Measurements from ENCODE around the gene CCDC97.
"Not testable (repeated sequence)": the region's sequence is repeated elsewhere in the genome, so short reads cannot be mapped to it uniquely, and the experiment has no call there.

Gene CCDC97

DNA sequence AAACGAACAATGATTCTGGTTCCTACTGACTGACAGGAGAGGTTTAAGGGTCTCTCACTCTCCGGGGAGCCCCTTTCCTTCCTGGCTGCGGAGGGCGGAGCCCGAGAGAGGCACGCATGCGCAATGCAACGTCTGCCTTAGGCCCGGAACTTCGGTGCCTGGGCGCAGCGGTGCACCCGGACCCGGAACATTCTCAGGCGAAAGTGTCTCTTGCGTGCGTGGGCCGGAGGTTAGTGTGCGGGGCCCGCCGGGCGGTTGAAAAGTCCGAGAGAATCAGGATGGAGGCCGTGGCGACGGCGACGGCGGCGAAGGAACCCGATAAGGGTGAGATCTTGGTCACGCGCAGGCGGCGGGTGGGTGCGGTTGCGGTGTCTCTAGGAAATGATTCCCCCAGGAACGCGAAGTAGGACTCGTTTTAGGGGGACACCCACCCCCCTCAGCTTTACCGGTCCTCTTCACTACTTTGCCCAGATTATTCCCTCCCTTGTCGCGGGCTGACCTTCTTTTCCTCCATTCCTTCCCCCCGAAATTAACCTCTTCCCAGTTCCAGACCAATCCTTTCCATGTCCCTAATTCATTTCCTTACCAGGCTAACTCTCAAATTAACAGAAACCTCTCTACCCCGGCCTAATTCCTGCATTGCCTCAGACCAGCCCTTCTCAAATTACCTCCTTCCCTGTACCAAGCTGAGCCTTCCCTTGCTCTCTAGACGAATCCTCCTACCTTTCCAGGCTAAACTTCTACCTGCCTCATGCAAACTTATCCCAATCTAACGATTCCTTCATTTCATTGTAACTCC lies at the start of gene CCDC97:
Gene CCDC97 (plus strand): TSS at position 140 of the 799 bp plus-strand sequence. CDS start 139 bp downstream, at position 279.
- DNase-seq = peak; percentile 81

DNA sequence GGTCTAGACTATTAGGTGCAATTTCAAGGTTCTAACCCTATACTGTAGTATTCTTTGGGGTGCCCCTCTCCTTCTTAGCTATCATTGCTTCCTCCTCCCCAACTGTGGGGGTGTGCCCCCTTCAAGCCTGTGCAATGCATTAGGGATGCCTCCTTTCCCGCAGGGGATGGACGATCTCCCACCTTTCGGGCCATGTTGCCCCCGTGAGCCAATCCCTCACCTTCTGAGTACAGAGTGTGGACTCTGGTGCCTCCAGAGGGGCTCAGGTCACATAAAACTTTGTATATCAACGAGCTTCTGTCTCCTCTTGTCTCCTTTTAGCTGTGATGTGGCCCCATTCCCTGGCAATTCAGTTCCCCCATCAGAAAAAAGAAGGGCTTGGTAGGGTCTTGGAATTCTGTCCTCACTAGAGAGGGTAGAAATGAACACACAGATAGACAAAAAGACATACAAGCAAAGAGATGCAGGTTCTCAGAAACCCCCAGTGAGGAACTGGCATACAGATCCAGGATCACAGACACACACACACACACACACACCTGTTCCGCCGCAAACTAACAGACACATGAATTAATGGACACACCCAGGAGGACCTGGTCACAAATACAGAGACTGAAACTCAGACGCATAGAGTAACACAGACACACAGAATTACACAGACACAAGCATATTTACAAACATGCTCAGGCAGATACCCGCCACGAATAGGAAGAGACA lies 48.3 kb upstream of the CCDC97 start:
- no peak for DNase-seq

DNA sequence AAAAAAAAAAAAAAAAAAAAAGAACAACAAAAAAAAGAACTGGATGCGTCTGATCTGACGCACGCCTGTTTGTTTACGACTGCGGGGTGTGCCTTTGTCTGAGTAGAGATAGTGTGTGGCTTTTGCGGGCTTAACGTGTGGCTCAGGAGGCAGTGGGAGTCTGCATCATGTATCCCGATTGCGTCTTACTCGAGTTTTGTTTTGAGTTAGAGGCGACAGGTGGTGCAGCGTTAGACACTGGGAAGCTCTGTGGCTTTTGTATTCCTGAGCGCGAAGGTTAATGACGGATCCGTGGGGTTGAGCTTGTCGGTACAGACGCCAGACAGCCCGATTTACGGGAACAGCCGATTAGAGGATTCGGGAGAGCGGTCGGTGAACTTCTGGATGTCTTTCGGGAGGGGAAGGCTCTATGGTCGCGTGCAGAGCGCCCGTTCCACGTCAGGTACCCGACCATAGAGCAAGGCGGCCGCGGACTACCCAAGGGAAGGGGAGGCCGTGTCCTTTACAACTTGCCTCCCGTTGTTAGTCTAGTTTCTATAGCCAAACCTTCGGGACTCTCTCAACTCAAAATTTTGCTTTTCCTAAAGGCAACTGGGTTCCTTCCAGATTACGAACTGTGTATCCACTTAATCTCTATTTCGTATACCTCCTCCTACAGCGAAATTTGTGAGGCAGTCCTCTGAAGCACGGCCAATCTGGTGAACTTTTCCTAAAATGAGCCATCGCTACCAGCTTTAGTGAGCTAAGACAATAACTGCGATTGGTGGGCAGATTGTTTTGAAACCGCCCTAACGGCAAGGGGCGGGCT lies 46.7 kb upstream of the CCDC97 start:
- no peak for DNase-seq

DNA sequence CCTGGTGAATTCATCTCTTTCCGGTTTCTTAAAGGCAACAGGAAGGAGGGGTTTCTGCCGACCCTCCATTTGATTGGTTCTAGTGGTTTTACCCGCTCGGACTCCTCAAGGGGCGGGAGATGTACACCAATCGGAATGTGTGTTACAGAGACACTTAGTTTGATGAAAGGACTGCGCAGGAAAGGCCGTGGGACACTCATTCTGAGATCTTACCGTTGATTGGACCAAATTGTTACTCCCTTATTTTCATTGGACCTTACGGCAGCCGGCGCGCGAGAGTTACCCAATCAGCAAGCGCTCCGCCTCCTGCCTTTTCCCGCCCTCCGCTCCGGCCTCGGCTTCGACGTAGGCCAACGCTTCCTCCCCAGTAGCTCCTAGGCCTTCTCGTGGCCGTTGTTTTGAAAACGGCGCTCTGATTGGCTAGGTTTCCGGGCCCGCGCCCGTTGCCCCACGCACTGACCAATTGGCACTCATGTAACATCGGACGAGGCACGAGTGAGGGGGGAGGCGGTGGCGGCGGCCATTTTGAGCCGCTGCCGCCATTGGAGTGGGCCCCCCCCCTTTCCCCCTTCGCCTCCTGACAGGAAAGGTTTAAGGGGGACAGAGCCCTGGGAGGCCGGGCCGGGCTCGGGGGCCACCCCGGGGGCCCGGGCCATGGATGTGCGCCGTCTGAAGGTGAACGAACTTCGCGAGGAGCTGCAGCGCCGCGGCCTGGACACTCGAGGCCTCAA lies 46.0 kb upstream of the CCDC97 start, which contains the start of gene HNRNPUL1:
Gene HNRNPUL1 (plus strand): TSS at position 523 of the 731 bp plus-strand sequence. CDS start 132 bp downstream, at position 655.
- peak; percentile 99 for DNase-seq

DNA sequence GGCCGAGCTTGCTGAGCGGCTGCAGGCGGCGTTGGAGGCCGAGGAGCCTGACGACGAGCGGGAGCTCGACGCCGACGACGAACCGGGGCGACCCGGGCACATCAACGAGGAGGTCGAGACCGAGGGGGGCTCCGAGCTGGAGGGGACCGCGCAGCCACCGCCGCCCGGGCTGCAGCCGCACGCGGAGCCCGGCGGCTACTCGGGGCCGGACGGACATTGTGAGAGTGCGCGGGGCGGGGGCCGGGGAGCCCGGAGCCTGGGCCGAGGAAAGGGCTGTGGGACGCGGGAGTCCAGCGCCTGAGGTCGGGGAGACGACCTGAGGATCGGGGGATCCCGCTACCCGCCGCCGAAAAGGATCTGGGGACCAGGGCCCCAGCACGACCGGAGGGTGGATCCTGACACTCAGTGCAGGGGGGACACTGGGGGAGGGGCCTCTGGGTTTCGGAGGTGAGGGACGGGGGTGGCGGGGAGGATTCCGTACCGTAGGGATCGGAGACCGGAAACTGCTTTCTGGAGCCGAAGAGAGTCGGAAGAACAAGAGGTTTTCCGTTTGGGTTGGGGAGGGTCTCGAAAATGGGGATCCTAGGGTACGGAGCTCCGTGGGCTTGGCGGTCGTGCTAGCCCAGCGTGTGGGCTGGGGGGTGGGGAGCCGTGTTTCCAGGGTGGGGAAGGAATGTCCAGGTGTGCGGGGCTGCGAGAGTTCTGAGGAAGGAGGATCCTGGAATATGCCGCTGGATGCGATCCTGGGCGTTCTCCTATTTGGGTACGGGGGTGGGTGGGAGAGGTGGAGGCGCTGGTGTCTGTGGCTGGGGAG lies 45.2 kb upstream of the CCDC97 start:
- no peak for DNase-seq

DNA sequence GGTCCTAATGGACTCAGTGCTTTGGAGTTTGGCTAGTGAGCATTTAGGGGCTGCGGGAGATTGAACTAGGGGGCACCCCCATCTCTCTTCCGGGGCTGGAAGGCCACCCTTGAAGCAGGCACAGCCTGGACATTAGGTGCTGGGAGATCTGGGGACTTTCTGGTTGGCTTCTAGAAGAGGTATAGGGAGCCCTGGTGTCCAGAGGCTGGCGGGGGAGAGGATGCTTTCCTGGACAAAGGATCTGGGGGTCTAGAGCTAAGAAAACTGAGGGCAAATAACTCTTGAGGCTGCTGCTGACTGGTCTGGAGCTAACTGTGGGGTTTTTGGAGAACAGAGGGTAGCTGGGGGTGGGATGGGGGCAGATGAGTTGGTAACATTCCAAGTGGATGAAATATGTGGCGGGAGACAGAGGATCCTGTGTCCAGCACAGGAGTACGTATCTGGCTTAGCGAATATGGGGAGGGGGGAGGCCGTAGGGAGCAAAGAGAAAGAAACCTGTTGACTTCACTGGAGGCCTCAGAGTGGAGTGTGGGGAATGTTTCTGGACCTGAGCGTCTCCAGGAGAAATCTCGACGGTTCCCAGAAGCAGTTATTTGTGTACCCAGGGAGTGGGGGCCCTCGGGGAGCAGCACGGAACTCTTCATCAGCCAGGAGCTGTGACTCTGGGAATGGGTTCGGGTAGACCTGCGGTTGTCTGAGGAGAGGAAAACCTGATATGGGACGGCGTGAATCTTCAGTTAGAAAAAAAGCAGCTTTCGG lies 44.4 kb upstream of the CCDC97 start:
- no peak for DNase-seq

DNA sequence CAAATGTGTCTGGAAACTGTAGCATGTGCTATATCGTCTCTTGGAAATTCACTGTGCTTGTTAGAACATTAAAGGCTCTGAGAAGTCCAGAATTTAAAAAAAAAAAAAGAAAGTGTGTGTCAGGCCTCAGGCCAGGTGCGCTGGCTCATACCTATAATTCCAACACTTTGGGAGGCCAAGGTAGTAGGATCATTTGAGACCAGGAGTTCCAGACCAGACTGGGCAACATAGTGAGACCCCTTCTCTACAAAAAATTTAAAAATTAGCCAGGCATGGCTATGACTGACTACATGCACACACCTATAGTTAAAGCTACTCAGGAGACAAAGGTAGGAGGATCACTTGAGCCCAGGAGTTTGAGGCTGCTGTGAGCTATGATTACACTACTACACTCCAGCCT lies 40.9 kb upstream of the CCDC97 start:
- no peak for DNase-seq

DNA sequence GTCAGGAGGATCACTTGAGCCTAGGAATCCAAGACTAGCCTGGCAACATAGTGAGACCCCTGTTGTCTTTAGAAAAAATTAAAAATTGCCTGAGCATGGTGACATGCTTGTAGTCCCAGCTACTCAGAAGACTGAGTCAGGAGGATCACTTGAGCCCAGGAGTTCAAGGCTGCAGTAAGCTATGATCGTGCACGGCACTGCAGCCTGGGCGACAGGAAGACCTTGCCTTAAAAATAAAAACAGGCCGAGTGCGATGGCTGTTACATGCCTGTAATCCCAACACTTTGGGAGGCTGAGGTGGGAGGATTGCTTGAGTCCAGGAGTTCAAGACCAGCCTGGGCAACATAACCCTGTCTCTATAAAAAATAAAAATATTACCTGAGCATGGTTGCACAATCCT lies 40.4 kb upstream of the CCDC97 start:
- DNase-seq = no peak

DNA sequence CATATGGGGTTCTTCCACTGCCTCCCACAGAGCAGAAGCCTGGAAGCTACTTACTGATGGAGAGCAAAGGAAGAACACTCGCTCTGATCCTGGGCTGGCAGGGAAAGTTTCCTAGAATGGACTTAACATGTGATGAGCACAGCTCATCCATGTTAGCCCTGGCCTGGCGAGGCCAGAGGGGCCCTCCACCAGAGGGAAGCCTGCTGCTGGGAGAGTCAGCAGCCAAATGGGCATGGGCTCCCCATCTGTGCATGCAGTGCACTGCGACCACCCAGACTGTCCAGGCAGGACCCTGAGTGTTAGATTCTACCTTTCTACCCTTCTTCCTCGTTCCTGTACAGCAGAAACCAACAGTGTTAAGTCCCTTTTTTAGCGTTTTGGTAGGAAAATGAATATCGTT lies 36.9 kb upstream of the CCDC97 start:
- DNase-seq = no peak

DNA sequence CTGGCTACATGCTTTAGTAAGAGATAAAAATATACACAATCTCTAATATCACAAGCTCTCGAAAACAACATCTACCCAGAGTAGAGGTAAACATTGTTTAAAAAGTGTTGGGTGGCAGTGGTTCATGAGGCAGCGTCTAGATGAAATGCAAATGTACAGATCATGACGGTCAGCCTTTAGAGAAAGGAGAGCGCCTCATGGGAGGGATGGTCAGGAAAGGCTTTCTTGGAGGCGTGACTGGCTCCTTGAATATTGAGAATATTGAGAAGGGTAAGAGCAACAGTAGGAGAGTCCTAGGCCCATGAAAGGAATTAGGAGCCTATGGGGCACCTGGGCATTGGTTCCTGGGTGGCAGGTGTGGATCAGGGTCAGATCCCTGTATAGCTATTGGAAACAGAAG lies 35.2 kb upstream of the CCDC97 start:
- DNase-seq = no peak

DNA sequence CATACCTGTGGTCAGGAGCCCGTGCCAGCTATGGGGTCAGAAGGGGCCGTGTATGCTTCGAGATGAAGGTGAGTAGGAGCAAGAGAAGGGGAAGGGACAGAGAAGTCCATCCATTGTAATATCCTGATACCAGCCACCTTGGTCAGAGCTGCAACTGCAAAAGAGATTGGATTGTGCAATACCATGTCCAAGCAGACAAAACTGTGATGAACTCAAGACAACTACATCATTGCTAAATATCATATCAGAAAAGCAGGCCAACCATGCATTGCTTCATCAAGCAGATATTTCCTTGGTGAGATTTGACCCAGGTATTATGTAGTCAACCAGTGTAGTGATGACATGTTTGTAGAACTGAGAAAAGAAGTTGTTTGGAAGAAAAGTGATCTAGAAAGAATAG lies 33.7 kb upstream of the CCDC97 start:
- DNase-seq = no peak

DNA sequence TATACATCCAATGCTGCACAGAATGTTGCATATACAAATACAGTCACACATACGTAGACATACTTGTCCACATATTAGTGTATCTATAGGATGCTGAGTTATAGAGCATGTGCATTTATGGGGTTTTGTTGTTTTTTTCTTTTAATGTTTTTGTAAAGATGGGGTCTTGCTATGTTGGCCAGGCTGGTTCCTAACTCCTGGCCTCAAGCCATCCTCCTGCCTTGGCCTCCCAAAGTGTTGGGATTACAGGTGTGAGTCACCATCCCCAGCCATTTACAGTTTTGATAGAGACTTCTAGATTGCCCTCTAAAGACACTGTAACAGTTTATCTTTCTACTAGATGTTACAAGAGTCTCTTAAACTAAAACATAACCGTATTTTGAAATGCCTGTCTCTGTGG lies 31.5 kb upstream of the CCDC97 start:
- no peak for DNase-seq

DNA sequence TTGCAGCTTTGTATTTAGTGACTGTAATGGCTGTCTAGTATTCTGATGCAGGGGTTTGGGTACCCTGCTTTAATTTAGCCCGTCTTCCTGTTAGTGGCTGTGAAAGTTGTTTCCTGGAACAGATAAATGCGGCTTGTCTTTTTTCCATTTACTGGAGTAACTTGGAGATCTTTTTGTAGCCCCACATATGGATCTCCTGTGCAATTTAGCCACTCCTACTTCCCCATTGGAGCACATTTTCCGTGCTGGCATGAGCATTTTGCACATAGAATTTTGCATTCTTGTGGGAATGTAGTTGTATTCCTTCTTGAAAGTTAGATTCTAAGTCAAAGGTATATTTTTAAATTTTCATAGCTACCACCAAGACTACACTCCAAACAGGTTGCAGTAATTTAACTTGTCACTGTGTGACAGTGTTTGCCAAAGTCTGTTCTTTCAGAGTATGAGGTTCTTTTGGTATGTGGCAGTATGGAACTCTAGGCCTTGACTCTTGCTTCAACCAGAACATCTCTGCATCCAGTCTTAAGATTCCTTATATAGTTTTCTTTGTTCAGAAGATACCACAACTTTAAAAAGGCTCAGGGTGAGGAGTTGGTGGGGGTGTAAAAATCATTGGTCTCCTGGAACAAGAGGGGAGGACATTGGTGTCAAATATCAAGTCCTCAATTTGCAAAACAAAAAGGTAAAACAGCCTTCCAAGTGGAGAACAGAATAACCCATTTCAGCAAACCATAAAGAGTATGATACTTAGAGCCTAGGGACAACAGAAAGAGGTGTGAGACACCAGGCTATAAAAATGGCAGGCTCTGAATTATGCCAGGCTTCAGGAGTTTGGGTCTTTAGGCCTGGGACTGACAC lies 21.1 kb upstream of the CCDC97 start:
- no peak for DNase-seq

DNA sequence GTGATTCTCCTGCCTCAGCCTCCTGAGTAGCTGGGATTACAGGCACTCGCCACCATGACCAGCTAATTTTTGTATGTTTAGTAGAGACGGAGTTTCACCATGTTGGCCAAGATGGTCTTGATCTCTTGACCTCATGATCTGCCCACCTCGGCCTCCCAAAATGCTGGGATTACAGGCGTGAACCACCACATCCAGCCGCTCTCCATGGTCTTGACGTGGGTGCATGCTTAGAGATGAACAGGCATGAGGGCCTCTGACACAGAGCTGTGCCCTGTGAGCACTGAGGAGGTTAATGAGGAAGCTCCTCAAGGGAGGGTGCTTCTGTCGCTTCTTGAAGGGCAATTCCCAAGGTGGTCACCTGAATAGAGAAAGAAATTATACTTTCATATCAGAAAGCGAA lies 20.2 kb upstream of the CCDC97 start:
- DNase-seq = not testable (repeated sequence)

DNA sequence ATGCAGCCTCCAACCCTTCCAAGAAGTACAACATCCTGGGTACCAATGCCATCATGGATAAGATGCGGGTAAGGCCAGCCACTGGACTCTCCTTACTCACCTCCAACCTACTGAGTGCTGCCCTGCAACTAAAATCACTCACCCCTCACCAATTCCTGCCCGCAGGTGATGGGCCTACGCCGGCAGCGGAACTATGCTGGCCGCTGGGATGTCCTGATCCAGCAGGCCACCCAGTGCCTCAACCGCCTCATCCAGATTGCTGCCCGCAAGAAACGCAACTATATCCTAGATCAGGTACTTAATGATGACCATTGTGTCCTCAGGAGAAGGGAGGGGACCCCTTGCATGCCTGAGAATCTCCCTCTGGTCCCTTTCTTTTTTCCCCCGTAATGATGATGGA lies 15.6 kb upstream of the CCDC97 start:
- DNase-seq = no peak

DNA sequence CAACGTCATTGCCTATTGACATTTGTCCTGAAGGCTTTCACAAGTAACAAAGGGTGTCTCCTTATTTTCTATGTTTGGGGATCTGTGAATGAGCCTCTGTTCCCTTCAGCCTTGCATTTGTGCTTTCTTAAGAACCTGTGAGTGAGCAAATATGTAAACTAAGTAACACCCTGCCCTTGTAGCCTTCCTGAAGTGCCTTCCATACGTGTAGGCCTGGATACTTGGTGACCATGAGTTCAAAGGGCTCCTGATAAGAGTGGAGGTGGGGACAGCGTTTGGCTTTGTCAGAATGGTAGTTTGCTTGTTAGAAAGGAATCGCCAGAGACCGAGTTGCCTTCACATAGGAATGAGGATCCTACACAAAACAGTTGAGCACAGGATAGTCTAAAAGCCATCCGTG lies 14.5 kb upstream of the CCDC97 start:
- DNase-seq = no peak

DNA sequence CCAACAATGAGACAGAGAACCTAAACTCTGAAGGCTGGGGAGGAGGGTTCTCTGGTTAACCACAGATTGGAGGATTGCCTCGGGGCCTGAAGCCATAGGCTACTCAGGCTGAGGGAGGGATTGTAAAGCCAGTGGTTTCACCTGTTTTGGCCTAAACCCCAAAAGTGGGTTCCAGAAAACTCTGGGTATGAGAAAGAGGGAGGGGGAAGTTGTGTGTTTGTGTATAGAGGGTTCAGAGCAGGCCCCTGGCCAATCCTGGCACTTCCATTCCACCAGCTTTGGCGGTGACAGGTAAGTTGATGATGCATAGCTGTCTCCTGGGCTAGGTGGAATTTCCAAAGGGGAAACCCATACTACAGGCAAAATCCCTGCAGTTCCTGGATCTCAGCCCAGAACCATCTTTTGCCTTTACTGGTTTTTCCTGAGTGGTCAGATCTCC lies 13.5 kb upstream of the CCDC97 start:
- DNase-seq = no peak

DNA sequence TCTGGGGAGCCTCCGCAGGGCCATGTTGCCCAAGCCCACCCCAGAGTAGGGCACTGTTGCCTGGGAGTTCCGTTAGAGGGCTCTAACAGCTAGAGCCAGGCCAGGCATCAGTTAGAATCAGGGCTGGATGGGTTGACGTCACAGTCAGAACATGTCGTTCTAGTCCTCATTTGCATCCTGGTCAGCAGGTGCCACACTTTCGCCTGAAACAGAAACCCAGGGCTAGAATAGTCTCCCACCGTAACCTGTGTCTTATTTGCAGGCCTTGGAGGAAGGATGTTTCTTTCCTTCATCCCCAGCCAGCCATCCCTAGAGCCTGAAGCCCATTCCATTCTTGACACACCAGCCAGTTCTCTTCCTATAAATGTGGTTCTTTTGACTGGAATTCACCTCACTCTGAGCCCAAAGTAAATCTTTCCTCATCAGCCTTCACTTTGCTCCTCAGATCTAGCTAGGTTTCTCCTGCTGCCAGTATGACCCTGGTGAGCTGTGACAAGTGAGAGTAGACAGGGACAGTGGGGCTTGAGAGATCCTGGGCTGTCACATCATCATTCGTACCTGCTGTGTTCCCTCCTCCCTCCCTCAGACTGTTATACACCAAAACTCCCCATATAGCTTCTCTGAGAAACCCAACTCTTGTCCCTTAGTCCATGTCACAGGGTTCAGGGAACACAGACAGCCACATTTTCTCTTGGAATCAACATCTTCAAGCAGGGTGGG lies 12.2 kb upstream of the CCDC97 start:
- no peak for DNase-seq

DNA sequence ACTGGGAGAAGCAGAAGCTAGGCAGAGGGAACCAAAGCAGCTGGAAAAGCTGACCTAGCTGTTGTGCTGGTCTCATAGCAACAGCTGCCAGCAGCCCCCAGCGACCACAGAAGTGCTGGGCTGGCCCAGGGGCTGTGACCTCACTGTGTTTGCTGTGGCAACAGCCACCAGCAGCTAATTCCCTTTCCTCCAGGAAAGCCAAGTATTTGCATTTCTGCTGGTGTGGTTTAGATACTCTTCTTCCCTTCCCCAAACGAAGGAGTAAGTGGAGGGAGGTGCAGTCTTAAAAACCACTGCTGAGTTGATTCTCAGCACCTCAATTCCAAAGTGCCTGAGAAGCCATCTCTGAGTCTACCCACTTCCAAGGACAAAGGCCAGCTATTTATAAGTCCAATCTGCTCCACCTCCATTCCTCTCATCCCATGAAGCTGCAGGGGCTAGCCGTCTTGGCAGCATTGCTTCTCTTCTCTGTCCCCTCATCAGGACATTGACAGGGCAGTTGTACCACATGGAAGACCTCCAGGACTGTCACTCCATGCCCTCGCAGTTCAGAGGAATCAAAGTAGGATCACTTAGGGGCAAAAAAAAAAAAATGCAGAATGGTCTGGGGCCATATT lies 11.5 kb upstream of the CCDC97 start:
- DNase-seq = no peak

Data from GOT3 (cell line).